Left ventricle myocardium inferior (tissue), 1 donor: ENCODE data around the gene CHRM4. TPM values are rescaled to one million over a fixed set of nuclear protein-coding genes. Genes with fewer than 3 reads are reported as not detected.

Source experiments
- DNase-seq: peaks from one replicate; pipeline ENCODE4 v3.0.0-alpha.2; 2020
- H3K27ac ChIP-seq: fragments of 200-600 bp; replicated peaks from 2 replicates; pipeline ENCODE4 v1.8.0; 2021
- H3K27me3 ChIP-seq: fragments of 200-600 bp; 2 replicates; pipeline ENCODE4 v1.8.0; 2021; ENCODE audit warnings: low read depth
- H3K36me3 ChIP-seq: fragments of 200-600 bp; 2 replicates; pipeline ENCODE4 v1.8.0; 2021
- H3K4me1 ChIP-seq: fragments of 200-600 bp; 2 replicates; pipeline ENCODE4 v1.8.0; 2021
- H3K4me3 ChIP-seq: fragments of 200-600 bp; 2 replicates; pipeline ENCODE4 v1.8.0; 2021; ENCODE audit warnings: mild to moderate bottlenecking, moderate library complexity
- H3K9me3 ChIP-seq: fragments of 200-600 bp; replicated peaks from 2 replicates; pipeline ENCODE4 v1.8.0; 2021
- CTCF ChIP-seq: fragments of 200-600 bp; IDR thresholded peaks from 2 replicates; pipeline ENCODE4 v1.8.0; 2021; ENCODE audit warnings: antibody characterized with exemption, mild to moderate bottlenecking, borderline replicate concordance
- intact Hi-C: fragments of 100-400 bp; cut with micrococcal nuclease; formaldehyde crosslinking; loops from one replicate; pipeline ENCODE4 v1.11.0; 2022
- total RNA-seq: library from RNA; stranded (reverse); fragmentation: NEBNext Ultra II Directional; extraction: Animal tissue kit (Norgen Biotek cat#: 25700); gene quantifications from one replicate; pipeline ENCODE4 v1.2.1, GENCODE V29; 2021
- donor health status: DM: no; HTN: yes; CAD: no; lungs with severe emphysema.

Gene CHRM4
- total RNA-seq, 1 donor from 2014 or later = not detected

GRCh38 chr11:46387919-46388618 is 3.5 kb downstream of the CHRM4 start:
- Histone ChIP-seq H3K4me1 (peaks cover 42% of the 10 kb centered on the region), H3K36me3 (no peaks in the 10 kb centered on the region), H3K9me3 (no peaks in the 10 kb centered on the region), H3K27ac (no peak overlapping the region), H3K27me3 (peaks cover 74% of the 10 kb centered on the region), H3K4me3 (no peak overlapping the region)
- intact Hi-C loops = loop anchor here (5.0 kb wide), 1 partner anchor 149 kb away; no protein-coding TSS in a partner anchor
- DNase-seq = no peak
- TF ChIP-seq CTCF = no peak

- H3K27me3 ChIP-seq = peaks cover 80% of the 10 kb centered on the region
Measured at GRCh38 chr11:46387456-46387855, 4.1 kb downstream of the CHRM4 start.

GRCh38 chr11:46386674-46387073 is 4.9 kb downstream of the CHRM4 start:
- Histone ChIP-seq H3K4me1 (peaks cover 42% of the 10 kb centered on the region), H3K36me3 (no peaks in the 10 kb centered on the region), H3K27me3 (peaks cover 80% of the 10 kb centered on the region), H3K27ac (no peak overlapping the region), H3K9me3 (no peaks in the 10 kb centered on the region), H3K4me3 (no peak overlapping the region)
- no peak for DNase-seq
- no peak for TF ChIP-seq CTCF
- intact Hi-C loops = loop anchor here (5.0 kb wide), 1 partner anchor 151 kb away; no protein-coding TSS in a partner anchor

More at GRCh38 chr11:46387456-46387855, 4.1 kb downstream of the CHRM4 start:
- no peaks in the 10 kb centered on the region for H3K9me3 ChIP-seq
- H3K36me3 ChIP-seq = no peaks in the 10 kb centered on the region
- intact Hi-C loops = loop anchor here (5.0 kb wide), 1 partner anchor 150 kb away; no protein-coding TSS in a partner anchor
- no peak for TF ChIP-seq CTCF
- no peak overlapping the region for H3K27ac ChIP-seq
- H3K4me1 ChIP-seq = peaks cover 42% of the 10 kb centered on the region
- no peak for DNase-seq
- no peak overlapping the region for H3K4me3 ChIP-seq

- intact Hi-C loops = loop anchor here (5.0 kb wide), 1 partner anchor 151 kb away; no protein-coding TSS in a partner anchor
- Histone ChIP-seq H3K36me3 (no peaks in the 10 kb centered on the region), H3K27ac (no peak overlapping the region), H3K4me3 (no peak overlapping the region), H3K4me1 (peaks cover 44% of the 10 kb centered on the region), H3K9me3 (no peaks in the 10 kb centered on the region), H3K27me3 (peaks cover 76% of the 10 kb centered on the region)
- no peak for TF ChIP-seq CTCF
- no peak for DNase-seq
Measured at GRCh38 chr11:46386005-46386578, 5.5 kb downstream of the CHRM4 start.

- no peaks in the 10 kb centered on the region for H3K36me3 ChIP-seq
- peaks cover 69% of the 10 kb centered on the region for H3K27me3 ChIP-seq
- H3K4me1 ChIP-seq = peaks cover 44% of the 10 kb centered on the region
- intact Hi-C loops = loop anchor here (5.0 kb wide), 1 partner anchor 152 kb away; no protein-coding TSS in a partner anchor
- H3K4me3 ChIP-seq = no peak overlapping the region
- H3K9me3 ChIP-seq = no peaks in the 10 kb centered on the region
- no peak overlapping the region for H3K27ac ChIP-seq
- TF ChIP-seq CTCF = no peak
- DNase-seq = no peak
Measured at GRCh38 chr11:46385169-46386004, 6.2 kb downstream of the CHRM4 start.
